LoVo (cell line): ENCODE measurements around the gene ABCF2.
A peak's percentile ranks its signal among the peaks of the same experiment; 100 is the strongest.

ENCODE experiments used
- DNase-seq: peaks from one replicate; pipeline ENCODE4 v3.0.0-alpha.2; 2016; ENCODE audit warnings: low spot score

The ABCF2 gene

GRCh38 chr7:151226875-151227782, at the start of gene ABCF2:
Gene ABCF2, minus strand, starts transcription at chr7:151227205. Its CDS starts 747 bp downstream, at chr7:151226458.
- DNase-seq = peak; percentile 99

- no peak for DNase-seq
These were observed 49.0 kb upstream of the ABCF2 start for GRCh38 chr7:151275813-151276577.

GRCh38 chr7:151274936-151275812, 48.2 kb upstream of the ABCF2 start:
- DNase-seq = no peak

- DNase-seq = no peak
These were observed 47.4 kb upstream of the ABCF2 start for GRCh38 chr7:151274396-151274795.

- DNase-seq = no peak
These were observed 46.8 kb upstream of the ABCF2 start for GRCh38 chr7:151273651-151274390.

- DNase-seq = no peak
These were observed 45.9 kb upstream of the ABCF2 start for GRCh38 chr7:151272877-151273276.

- DNase-seq = no peak
These were observed 45.4 kb upstream of the ABCF2 start for GRCh38 chr7:151272405-151272804.

GRCh38 chr7:151271699-151272355, 44.8 kb upstream of the ABCF2 start:
- DNase-seq = no peak

GRCh38 chr7:151269511-151269910, 42.5 kb upstream of the ABCF2 start:
- no peak for DNase-seq

GRCh38 chr7:151265351-151265931, 38.4 kb upstream of the ABCF2 start:
- DNase-seq = no peak

GRCh38 chr7:151264615-151265014, 37.6 kb upstream of the ABCF2 start:
- no peak for DNase-seq

GRCh38 chr7:151261529-151261928, 34.5 kb upstream of the ABCF2 start:
- no peak for DNase-seq

GRCh38 chr7:151260883-151261282, 33.9 kb upstream of the ABCF2 start:
- no peak for DNase-seq

- no peak for DNase-seq
These were observed 33.5 kb upstream of the ABCF2 start for GRCh38 chr7:151260471-151260870.

- DNase-seq = no peak
These were observed 31.0 kb upstream of the ABCF2 start for GRCh38 chr7:151257990-151258389.

GRCh38 chr7:151256410-151257045, 29.5 kb upstream of the ABCF2 start:
- no peak for DNase-seq

- no peak for DNase-seq
These were observed 28.4 kb upstream of the ABCF2 start for GRCh38 chr7:151255390-151255789.

GRCh38 chr7:151254851-151255250, 27.8 kb upstream of the ABCF2 start:
- DNase-seq = no peak

- DNase-seq = no peak
These were observed 27.3 kb upstream of the ABCF2 start for GRCh38 chr7:151254316-151254715.
